ENCODE data around the gene LMBRD1. TPM values are rescaled to one million over a fixed set of nuclear protein-coding genes. Genes with fewer than 3 reads are reported as not detected.

The LMBRD1 gene
- polyA plus RNA-seq, 2 of the 4 experiments (the other 2 are of a cell fraction): 14.1 to 23.8 TPM

DNA sequence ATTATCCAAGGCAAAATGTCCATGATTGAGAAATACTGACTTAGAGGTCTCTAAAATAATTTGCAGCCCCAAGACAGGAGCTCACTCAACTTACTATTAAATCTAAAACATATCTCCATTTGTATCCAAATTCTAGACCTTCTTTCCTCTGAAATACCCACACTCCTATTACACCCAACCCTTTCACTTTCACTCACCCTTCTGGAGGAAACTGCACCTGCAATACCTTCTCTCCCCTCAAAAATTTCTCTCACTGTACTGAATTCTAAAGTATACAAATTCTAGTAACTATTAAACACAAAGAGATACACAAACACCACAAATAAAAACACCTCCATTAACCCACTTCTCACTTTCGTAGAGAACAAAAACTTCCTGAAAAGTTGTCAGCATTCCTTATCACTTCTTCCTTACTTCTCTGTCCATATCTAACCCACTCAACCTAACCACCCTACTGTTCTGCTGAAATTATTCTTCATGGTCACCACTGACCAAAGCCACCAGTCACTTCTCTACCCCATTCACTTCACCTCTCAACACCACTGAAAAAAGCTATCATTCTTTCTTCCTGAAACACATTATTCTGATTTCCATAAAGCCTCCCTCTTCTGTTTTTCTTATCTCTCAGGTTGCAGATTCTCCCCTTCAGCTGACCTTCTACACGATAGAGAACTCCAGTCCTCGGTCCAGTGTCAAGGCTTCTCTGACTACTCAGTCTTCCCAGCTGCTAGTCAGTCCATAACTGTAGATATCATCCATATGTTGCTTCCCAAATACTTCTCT, 12.0 kb downstream of the LMBRD1 start:
- Histone ChIP-seq H3K27ac (no peak overlapping the region), H3K4me1 (peaks cover 8% of the 10 kb centered on the region; the same call in 2 of the 3 replicates), H3K9me3 (no peaks in the 10 kb centered on the region), H3K4me2 (no peak overlapping the region), H3K4me3 (no peak overlapping the region)
- ChIA-PET POLR2A (no interaction called here), CTCF (interaction anchor here (0.9 to 1.4 kb wide), 2 partner anchors 10 to 51 kb away, joined by 3 to 4 read pairs; no protein-coding TSS in a partner anchor)
- no peak for FAIRE-seq
- TF ChIP-seq RAD21 (conservative IDR thresholded peaks at IDR 0.05 in 1 of 2, IDR thresholded peaks at IDR 0.05 in 1 of 2) (no peak), FOSB (CRISPR knock-in tag; IDR thresholded peaks at IDR 0.05) (no peak), RCOR1 (IDR thresholded peaks at IDR 0.05; ENCODE audit: low read depth, low read length) (no peak), KDM1A (IDR thresholded peaks at IDR 0.05; ENCODE audit: low read depth) (no peak), HOXB13 (CRISPR knock-in tag; IDR thresholded peaks at IDR 0.05; ENCODE audit: low read depth) (no peak), ESRRA (IDR thresholded peaks at IDR 0.05; ENCODE audit: borderline replicate concordance, low read length) (no peak)
- TF ChIP-seq, protein P1, sequence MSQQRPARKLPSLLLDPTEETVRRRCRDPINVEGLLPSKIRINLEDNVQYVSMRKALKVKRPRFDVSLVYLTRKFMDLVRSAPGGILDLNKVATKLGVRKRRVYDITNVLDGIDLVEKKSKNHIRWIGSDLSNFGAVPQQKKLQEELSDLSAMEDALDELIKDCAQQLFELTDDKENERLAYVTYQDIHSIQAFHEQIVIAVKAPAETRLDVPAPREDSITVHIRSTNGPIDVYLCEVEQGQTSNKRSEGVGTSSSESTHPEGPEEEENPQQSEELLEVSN (IDR thresholded peaks at IDR 0.05; ENCODE audit: borderline replicate concordance, low read depth): no peak
- TF ChIP-seq, protein P2, sequence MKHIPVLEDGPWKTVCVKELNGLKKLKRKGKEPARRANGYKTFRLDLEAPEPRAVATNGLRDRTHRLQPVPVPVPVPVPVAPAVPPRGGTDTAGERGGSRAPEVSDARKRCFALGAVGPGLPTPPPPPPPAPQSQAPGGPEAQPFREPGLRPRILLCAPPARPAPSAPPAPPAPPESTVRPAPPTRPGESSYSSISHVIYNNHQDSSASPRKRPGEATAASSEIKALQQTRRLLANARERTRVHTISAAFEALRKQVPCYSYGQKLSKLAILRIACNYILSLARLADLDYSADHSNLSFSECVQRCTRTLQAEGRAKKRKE (CRISPR knock-in tag; IDR thresholded peaks at IDR 0.05; ENCODE audit: low read depth): no peak
- WGBS (ENCODE audit: missing lambda C conversion rate): 86% methylated on average over 3 of the region's 3 CpGs
- ATAC-seq: no peak
- DNase-seq (ENCODE audit: low read depth in 1 of 2, low spot score in 1 of 2): no peak

DNA sequence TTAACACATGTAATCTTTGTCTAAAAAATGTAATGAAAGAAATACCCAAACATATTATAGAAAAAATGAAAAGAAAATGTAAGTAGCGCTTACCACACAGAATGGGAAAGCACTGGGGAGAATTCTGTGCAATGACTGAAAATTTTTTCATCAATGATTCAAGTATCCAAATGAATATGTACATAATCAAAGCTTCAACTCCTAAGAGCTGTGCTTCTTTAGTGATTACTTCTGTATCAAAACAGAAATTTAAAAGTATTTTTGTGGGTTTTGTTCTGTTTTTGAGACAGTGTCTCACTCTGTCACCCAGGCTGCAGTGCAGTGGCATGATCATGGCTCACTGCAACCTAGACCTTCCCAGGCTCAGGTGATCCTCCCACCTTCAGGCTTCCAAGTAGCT, 13.7 kb downstream of the LMBRD1 start:
- Histone ChIP-seq H3K27ac (no peak overlapping the region), H3K4me1 (peaks cover 8% of the 10 kb centered on the region; the same call in 2 of the 3 replicates), H3K9me3 (no peaks in the 10 kb centered on the region), H3K4me2 (no peak overlapping the region), H3K4me3 (no peak overlapping the region)
- ATAC-seq (no peak), FAIRE-seq (no peak), DNase-seq (ENCODE audit: low read depth in 1 of 2, low spot score in 1 of 2) (no peak)
- ChIA-PET POLR2A (no interaction called here), CTCF (interaction anchor here (1.3 kb wide), 1 partner anchor 14 kb away, joined by 5 read pairs; the partner anchor contains the start of gene LMBRD1)
- WGBS (ENCODE audit: missing lambda C conversion rate): 93% methylated on average over 1 of the region's 1 CpG
- TF ChIP-seq, protein P2 (CRISPR knock-in tag; IDR thresholded peaks at IDR 0.05; ENCODE audit: low read depth): no peak
- TF ChIP-seq TP53 (CRISPR knock-in tag; IDR thresholded peaks at IDR 0.05) (no peak), ZNF302 (CRISPR knock-in tag; IDR thresholded peaks at IDR 0.05) (no peak), MYC (IDR thresholded peaks at IDR 0.05; ENCODE audit: borderline replicate concordance, low read length) (no peak), CBX2 (IDR thresholded peaks at IDR 0.05; ENCODE audit: borderline replicate concordance, low read depth) (no peak), RFX5 (IDR thresholded peaks at IDR 0.05) (no peak), EHF (CRISPR knock-in tag; IDR thresholded peaks at IDR 0.05) (no peak), MAZ (IDR thresholded peaks at IDR 0.05; ENCODE audit: borderline replicate concordance, low read depth, low read length) (no peak), RNF2 (IDR thresholded peaks at IDR 0.05; ENCODE audit: borderline replicate concordance, low read depth) (no peak), FOSL2 (IDR thresholded peaks at IDR 0.05) (no peak), FOSL2 (CRISPR knock-in tag; IDR thresholded peaks at IDR 0.05) (no peak), JUN (IDR thresholded peaks at IDR 0.05) (no peak), HOXB5 (CRISPR knock-in tag; IDR thresholded peaks at IDR 0.05) (no peak), HOXA7 (CRISPR knock-in tag; IDR thresholded peaks at IDR 0.05) (no peak)
- TF ChIP-seq, protein P3, sequence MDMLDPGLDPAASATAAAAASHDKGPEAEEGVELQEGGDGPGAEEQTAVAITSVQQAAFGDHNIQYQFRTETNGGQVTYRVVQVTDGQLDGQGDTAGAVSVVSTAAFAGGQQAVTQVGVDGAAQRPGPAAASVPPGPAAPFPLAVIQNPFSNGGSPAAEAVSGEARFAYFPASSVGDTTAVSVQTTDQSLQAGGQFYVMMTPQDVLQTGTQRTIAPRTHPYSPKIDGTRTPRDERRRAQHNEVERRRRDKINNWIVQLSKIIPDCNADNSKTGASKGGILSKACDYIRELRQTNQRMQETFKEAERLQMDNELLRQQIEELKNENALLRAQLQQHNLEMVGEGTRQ (IDR thresholded peaks at IDR 0.05): no peak
- TF ChIP-seq, protein P1 (IDR thresholded peaks at IDR 0.05; ENCODE audit: borderline replicate concordance, low read depth): no peak
- TF ChIP-seq, protein P4, sequence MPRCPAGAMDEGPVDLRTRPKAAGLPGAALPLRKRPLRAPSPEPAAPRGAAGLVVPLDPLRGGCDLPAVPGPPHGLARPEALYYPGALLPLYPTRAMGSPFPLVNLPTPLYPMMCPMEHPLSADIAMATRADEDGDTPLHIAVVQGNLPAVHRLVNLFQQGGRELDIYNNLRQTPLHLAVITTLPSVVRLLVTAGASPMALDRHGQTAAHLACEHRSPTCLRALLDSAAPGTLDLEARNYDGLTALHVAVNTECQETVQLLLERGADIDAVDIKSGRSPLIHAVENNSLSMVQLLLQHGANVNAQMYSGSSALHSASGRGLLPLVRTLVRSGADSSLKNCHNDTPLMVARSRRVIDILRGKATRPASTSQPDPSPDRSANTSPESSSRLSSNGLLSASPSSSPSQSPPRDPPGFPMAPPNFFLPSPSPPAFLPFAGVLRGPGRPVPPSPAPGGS (IDR thresholded peaks at IDR 0.05): no peak
- TF ChIP-seq, protein P5, sequence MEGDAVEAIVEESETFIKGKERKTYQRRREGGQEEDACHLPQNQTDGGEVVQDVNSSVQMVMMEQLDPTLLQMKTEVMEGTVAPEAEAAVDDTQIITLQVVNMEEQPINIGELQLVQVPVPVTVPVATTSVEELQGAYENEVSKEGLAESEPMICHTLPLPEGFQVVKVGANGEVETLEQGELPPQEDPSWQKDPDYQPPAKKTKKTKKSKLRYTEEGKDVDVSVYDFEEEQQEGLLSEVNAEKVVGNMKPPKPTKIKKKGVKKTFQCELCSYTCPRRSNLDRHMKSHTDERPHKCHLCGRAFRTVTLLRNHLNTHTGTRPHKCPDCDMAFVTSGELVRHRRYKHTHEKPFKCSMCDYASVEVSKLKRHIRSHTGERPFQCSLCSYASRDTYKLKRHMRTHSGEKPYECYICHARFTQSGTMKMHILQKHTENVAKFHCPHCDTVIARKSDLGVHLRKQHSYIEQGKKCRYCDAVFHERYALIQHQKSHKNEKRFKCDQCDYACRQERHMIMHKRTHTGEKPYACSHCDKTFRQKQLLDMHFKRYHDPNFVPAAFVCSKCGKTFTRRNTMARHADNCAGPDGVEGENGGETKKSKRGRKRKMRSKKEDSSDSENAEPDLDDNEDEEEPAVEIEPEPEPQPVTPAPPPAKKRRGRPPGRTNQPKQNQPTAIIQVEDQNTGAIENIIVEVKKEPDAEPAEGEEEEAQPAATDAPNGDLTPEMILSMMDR (IDR thresholded peaks at IDR 0.05): no peak
- TF ChIP-seq, protein P6, sequence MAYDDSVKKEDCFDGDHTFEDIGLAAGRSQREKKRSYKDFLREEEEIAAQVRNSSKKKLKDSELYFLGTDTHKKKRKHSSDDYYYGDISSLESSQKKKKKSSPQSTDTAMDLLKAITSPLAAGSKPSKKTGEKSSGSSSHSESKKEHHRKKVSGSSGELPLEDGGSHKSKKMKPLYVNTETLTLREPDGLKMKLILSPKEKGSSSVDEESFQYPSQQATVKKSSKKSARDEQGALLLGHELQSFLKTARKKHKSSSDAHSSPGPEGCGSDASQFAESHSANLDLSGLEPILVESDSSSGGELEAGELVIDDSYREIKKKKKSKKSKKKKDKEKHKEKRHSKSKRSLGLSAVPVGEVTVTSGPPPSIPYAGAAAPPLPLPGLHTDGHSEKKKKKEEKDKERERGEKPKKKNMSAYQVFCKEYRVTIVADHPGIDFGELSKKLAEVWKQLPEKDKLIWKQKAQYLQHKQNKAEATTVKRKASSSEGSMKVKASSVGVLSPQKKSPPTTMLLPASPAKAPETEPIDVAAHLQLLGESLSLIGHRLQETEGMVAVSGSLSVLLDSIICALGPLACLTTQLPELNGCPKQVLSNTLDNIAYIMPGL (CRISPR knock-in tag; IDR thresholded peaks at IDR 0.05; ENCODE audit: borderline replicate concordance): no peak
- TF ChIP-seq, protein P7, sequence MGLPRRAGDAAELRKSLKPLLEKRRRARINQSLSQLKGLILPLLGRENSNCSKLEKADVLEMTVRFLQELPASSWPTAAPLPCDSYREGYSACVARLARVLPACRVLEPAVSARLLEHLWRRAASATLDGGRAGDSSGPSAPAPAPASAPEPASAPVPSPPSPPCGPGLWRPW (IDR thresholded peaks at IDR 0.05): no peak
